GM19372 (cell line): ENCODE measurements around the gene C19orf67.

Experiments used
- ATAC-seq: cut with Tn5 transposase; IDR thresholded peaks from one replicate; pipeline ENCODE4 v1.9.1; 2021; ENCODE audit warnings: mild to moderate bottlenecking, low read depth, moderate library complexity; ENCODE audit not compliant: unreplicated experiment

Gene C19orf67

DNA sequence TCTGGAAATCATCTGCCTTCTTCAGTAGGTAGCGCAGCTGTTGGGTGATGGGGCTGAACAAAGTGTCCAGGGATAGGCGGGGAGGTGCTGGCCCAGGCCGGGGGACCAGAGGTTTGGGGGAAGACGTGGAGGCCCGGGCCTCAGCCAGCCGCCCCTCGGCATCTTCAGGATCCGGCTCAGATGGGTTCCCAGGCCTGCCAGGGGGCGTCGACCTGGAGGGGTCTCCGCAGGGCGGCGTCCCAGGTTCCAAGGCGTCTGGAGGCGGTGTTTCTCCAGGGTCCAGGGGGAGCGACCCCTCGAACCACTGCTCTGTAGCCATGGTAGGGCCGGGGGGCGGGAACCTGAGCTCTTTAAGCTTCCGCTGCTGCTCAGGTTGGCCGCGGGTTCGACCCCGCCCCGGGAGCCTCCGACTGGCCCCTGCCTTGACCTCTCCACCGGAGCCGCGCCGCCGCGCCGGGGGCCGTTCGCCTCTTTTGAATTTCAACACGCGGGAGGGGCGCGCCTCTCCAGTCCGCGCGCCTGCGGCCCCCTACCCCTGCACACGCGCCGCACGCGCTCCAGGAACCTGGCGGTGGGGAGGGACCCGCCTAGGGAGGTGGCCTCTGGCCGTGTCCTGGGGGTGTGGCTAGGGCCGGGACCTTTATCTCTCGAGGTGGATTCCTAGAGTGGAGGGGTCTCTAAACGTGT lies at the start of gene C19orf67:
TSS of gene C19orf67 (minus strand) at position 475 of the 687 bp plus-strand sequence. CDS start at position 319, 156 bp downstream.
- no peak for ATAC-seq

DNA sequence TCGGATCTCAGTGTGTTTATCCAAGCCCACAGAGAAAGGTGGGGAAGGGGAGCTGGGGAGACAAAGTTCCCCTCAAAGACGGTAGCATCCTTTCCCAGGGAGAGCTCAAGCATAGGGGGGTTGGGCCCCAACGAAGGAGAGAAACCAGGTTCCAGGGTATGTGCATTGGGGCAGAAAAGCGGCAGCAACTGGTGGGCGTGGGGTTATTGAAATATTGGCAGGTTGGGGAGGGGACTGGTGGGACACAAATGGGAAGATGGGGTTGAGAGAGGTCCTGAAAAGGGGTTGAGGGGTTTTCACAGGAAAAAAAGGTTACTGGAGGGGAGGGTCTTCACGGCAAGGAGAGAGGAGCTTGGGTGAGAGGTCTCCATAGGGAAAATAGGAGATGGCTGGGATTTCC lies 49.8 kb upstream of the C19orf67 start:
- ATAC-seq = no peak

DNA sequence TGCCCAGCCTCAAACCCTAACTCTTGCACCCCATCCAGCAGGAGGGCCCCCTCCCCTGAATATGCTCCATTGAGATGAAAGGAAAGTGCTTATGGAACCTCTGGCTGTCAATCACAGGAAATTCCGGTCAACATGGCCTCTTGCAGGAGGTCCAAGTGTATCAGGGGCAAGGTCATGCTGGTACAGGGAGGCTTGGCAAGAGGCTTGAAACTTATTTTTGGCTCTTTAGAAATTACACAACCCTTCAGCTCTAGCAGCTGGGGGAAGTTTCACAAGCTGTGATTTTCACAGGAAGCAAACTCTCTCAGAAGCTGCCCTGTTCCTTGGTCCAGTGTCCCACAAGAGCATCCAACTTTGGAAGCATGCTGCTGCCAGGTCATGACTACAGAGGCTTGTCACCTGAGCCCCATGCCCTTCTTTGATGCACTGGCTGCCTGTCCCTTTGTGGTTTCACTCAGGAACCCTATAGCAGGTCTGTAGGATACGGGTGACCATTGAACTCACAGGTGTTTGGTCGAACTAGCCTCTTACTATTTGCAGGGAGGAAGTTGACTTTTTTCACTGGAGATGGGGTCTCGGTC lies 42.4 kb upstream of the C19orf67 start:
- no peak for ATAC-seq

DNA sequence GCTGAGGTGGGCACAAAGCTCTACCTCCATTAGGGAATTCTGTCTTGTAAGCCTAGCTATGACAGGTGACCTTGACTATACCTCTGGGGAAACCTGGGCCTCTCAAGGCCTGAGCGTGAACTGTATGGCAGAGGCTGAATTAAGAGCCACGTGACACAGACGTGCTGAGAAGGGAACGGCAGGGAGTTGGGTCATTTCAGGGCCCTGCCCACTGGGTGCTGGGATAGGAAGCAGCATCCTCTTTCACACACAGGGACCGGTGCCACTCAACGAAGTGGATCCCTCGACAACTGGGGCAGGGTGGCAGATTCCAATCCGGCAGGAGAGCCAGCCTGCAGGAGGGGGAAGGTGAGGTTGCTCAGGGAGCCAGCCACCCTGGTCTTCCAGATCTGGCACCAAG lies 41.6 kb upstream of the C19orf67 start:
- no peak for ATAC-seq

DNA sequence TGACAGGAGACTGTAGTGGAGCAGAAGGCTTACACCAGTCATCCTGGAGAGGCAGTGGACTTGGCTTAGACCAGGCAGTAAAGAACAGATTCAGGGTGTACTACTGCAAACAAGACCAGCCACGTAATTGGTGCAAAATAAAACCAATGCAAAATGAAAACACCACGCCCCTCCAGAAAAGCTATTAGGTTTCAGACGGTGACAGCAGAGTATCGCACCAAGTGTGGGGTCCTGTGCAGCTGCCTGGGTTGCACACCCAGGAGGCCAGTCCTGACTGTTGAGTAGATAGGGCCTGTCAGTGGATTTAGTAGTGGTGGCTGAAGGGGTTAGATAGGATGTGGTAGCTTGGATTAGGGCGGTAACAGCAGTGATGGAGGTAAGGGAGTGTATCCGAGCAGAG lies 37.3 kb upstream of the C19orf67 start:
- no peak for ATAC-seq

DNA sequence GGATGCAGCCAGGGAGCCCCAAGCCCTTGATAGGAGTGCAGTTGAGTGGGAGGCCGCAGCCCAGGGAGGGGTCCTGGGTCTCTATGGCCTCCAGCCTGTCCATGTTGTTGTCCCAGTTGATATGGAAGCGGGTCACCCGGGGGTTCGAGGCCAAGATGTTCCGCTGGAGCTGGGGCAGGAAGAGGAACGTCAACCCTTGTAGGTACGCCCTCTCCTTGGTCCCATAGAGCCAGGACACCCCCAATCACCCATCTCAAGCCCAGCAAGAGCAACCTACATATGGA lies 34.9 kb upstream of the C19orf67 start:
- no peak for ATAC-seq

DNA sequence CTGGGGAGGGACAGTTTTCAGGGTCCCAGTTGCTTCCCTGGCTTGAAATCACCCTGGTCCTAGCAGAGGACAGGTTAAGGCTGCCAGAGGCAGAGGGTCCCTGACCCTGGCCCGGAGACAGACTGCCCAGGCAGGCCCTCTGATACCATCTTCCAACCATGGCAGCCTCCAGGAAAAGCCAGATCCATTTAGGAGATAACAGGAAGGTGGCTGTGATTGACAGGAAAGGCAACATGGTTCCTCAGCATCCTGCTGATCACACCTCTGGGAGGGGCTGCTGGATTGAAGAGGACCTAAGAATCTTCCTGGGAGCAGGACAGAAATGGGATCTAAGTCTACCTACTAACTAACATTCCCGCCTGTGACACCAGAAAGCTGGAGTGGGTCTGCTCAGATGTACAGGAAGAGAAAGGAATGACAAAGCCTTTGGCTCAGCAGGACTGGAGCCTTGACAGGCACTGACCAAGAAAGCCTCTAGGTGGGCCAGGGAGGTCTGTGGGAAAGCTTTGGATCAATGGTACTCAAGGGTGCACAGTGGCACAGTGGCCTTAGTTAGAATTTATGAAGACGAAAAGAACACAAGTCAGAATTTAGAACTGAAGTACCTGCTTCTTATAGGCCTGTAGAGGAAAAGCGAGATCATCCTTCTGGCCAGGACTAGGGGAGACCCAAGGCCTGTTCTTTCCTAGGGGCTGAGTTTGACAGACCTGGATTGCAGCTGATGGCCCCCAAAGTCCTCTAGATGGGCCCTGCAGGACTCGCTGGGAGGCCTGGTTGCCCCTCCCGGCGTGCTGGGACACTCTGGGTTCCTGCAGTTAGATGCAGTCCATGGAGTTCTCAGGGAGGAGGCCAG lies 34.3 kb upstream of the C19orf67 start:
- ATAC-seq = no peak

DNA sequence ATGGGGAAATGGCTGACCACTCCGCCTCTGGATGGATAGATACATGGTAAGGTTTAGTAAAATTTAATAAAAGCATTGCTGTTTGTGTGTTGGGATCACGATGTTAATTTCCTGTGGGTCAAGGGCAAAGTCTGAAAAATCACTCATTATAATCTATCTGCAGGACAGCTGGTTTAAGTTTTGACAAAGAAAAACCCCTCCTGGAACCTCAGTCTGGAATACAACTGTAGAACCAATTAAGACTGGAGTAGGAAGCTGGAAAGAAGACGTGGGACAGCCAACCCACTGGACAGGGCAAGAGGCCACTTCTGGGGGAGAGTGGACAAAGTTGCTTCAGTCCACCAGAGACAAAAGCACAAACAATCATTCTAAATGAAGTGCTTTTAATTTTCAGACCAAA lies 33.6 kb upstream of the C19orf67 start:
- no peak for ATAC-seq

DNA sequence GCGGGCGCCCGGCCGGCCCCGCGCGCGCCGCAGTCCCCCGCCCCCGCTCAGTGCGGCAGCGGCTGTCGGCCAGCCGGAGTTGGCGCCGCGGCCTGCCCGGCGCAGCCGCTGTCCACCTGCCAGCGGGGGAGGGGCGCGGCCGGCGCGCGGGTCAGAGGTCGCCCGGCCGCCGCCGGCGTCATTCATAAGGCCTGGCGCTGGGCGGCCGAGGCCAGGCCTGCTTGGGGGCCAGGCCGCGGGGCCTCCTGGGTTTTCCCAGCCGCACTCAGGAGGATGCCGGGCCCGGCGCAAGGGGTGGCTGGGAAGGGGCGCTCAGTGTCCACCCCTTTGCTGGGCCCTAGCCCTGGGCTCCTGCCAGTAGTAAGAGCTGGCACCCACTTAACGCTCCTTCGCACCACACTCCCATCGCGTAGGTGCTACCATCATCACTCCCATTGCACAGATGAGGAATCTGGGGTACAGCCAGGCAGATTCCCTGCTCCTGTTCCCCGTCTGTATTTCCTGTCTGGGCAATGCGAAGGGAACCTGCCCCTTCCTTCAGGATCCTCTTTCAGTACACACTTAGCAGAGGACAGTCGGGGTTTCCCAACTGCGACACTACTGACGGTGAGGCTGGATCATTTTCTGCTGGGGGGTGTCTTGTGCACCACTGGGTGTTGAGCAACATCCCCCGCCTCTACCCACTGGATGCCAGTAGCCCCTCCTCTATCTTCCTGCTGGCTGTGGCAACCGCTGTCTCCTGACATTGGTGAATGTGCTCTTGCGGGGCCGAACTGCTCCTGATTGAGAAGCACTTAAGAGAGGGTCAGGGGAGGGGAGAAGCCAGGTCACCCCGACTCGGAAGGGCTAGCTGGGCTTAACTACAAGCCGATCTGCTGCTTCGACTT lies 32.8 kb upstream of the C19orf67 start:
- ATAC-seq = no peak

DNA sequence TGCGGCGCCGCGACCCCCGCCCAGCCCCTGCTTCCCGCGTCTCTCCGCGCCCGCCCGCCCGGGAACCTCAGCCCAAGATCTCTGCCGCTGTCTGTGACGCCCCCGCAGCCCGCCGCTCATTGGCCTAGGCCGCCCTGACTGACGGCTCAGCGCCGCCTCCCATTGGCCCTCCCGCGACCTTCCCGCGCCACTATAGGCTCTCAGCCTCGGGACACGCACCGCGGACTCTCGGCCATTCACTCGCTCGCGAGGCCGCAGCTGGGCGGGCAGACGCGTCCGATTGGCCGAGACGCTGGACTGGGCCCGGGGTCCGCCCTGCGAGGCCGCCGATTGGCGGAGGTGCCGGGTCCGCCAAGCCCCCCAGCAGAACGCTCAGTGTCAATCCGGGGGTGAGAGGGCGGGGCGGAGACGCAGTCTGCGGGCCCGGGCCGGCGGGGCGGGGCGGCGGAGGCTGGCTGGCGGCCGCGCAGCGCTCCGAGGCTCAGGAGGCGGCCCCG lies 32.1 kb upstream of the C19orf67 start, which contains the start of gene PRKACA:
TSS of gene PRKACA (minus strand) at position 95 of the 497 bp plus-strand sequence. CDS start 215 bp downstream, outside the sequence.
- peak; percentile 86 for ATAC-seq

DNA sequence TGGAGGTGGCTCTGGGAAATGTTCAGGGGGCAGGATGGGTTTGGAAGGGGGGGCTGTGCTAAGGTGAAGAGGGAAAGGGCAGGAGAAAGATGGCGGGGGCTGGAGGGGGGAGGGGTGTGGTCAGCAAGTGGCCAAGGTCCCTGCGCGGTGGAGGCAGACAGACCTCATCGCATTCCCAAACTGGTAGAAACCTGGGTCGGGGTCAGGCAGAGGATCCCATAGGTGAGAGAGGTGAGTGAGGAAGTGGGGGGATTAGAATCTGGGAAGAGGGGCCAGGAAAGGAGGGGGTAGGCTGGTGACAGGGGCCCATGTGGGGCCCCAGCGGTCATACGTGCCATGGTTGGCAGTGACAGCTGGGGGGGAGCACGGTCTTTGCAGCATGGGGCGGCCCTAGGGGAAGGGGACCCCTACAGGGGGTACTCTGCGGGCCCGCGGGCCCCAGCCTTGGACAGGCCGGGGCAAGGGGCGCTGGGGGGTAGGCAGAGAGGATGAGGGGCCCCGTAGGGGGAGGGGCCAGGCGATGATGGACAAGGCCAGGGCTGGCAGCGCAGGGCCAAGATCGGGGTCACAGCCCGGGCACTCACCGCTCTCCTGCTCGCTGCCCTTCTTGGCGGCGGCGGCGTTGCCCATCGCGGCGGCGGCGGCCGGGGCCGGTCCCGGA lies 31.5 kb upstream of the C19orf67 start:
- no peak for ATAC-seq

DNA sequence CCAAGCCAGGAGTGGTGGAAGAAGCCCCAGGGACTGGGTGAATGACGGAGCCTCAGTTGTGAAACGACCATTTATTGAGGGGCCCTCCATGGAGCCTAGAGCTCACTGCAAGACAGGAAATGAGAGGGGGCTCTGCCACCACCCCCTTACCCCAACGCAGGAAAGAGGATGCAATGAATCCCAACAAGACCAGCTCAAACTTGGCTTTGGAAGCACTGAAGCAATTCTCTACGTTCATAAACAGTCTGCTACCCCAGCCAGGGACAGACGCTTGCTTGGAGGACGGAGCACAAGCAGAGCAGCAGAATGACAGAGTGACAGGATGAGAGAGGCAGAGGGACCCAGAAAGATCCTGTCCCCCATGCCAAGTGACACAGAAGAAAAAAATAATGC lies 30.9 kb upstream of the C19orf67 start:
- no peak for ATAC-seq

DNA sequence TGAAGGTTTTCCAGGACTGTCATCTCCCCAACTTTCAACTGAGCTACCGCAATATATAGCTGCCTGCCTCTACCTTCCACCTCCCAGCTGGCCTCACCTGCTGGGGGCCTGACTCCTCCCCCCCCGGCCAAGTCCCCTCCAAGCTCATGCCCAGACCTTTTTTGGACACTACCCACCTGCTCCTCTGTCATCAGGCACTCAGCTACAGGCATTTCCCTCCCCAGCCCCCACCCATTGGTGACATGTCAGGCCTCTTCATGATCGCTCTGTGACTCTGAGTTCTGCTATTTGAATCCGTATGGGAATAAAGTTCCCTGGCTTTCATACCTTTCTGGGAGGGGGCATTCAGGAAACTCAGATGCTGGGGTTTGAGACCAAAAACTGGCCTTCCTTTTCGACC lies 30.2 kb upstream of the C19orf67 start:
- ATAC-seq = no peak

DNA sequence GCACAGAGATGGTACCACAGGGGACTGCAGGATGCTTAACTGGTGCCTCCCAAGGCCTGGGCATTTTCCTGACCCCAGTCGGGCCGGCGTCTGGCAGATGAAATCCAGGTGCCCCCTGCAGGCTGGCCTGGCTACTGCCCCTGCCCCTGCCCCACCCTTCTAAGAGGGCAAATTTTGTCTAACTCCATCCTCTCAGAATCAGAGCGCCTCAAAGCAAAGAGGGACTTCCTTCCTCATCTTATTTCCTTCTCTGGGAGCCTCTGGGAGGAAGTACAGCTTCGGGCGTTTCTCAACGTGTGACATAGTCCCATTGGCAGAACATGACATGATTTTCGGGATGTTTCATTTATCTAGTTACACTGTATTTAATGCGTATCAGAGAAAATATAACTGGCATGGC lies 29.3 kb upstream of the C19orf67 start:
- ATAC-seq = no peak

DNA sequence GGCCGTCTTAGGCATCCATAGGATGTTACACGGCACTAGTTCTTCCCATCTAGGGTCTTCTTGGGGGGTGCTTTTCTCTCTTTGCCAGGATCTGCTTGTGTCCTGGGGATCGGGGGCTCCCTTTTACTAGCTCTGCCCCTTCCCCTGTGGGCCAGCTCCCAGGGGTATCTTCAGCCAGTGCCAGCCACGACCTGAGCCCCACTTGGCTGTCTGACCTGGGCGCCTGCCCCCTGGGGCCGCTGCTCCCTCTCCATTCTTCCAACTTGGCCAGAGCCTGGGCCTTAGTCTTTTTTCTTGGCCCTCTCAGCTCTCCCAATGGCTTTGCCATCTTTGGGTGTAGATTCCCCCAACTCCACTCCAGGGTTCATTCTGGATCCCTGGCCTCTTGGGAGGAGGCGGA lies 28.9 kb upstream of the C19orf67 start:
- no peak for ATAC-seq

DNA sequence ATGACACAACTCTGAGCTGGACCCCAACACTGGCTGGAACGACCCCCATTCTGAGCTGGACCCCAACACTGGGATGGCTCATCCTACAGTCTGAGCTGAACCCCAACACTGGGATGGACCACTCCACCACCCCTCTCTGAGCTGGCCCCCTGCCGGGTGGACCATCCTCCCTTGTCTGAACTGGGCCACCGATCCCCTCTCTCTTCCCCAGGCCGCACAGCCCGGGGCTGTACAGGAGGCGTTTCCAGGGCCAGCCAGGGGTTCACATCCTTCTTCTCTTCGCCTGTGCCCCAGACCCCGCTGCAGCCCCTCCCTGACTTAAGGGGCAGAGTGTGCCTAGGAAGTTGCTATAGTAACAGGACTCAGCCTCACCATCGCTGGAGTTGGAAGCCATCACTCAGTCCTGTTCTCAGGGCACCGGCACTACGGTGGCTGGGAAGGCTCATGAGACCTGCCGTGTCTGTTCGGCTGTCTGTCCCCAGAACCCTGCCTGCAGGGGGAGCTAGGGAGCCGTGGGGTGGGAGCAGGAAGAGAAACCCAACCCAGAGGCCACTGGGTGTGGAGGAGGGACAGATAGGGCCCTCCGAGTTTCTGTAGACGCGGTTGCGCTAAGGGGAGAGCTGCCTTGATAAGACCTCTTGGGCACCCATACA lies 28.3 kb upstream of the C19orf67 start:
- ATAC-seq = no peak

DNA sequence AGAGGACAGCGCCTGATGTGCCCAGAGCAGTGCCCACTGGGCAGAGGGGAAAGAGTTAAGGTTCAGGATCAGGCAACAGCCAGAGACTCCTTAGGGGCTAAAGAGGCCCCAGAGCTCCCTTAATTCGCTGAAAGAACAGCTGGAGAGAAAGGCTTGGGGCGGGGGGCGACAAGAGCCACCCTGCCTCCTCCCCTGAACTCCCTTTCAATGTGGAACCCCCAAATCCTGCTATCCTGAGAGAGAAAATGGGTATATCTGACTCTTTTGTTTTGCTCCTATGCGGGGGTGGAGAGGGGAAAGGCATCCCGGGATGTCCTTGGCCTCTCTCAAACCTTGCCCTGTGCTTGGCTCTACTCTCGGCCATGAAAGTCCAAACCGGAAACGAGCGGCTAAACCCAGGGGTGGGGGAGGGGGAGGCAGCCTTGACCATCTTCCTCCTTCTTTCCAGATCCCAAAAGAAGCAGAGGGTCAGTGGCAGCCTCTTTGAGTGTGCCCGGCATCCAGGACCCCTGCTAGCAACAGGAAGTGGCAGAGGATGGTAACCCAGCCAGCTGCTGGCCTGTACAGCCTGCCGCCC lies 27.3 kb upstream of the C19orf67 start:
- ATAC-seq = no peak

DNA sequence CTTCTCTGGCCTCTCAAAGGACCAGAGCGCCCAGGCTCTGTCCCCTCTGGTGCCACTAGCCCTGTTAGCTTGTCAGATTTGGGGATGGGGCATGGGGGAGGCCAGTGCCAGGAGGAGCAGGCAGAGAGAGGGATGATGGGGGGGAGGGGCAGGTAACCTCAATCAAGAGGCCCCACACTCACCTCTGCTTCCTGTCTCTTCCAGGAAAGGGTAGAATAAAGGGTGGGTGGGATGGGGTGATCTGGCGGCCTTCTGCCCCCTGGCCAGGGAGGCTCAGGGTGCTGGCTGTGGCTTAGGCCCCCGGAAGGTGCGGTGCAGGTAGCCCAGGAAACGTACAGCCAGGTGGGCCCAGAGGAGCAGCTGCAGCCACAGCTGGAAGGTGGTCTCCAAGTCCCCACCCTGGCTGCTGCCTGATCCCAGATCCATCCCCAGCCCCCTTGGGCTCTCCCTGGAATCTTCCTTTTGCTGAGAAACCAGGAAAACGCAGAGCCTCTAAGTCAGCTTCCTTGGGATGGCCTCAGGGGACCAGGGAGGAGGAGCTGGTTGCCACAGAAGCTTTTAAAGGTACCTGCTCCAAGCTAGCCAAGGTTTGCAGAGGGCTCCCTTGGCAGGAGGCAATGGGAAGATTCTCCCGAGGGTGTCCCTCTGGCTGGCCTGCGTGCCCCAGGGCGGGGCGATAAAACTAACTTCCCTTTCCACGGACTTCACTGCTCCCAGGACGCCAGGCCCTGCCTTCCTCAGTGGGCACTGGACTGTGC lies 26.6 kb upstream of the C19orf67 start:
- ATAC-seq = no peak
